Left cardiac atrium (tissue), 2 donors: ENCODE results near the gene HMGN3. TPM values are rescaled to one million over a fixed set of nuclear protein-coding genes. Genes with fewer than 3 reads are reported as not detected.

ENCODE experiments used
- total RNA-seq, 2 donors: library from RNA; stranded (reverse); fragmentation: NEBNext Ultra II Directional; extraction: Animal tissue kit (Norgen Biotek cat#: 25700); gene quantifications; one replicate each; pipeline ENCODE4 v1.2.1, GENCODE V29; 2021
- donor health status: DM: no; HTN: yes; CAD: no; lungs with severe emphysema.
- donor health status: DM: yes; HTN: yes; CAD: no.

The HMGN3 gene
- total RNA-seq, 2 donors from 2014 or later: 120 to 122 TPM

Other genes with a start within 250 kb of the HMGN3 start
- gene PHIP, start 156.4 kb downstream of the HMGN3 start, total RNA-seq: 10 to 100 TPM; 14.6 to 17.1 TPM